Skin epidermis (tissue), 12 donors: ENCODE data around the gene ARMC9.

Experiments used
- H3K27ac ChIP-seq, 21 experiments: fragments of 200-600 bp; sonication (generic) in 11 of 21; one replicate each; pipeline ENCODE4 v1.5.0; 2020; ENCODE audit warnings: mild to moderate bottlenecking in 3 of 21, inconsistent platforms in 2 of 21, moderate library complexity in 2 of 21
- H3K4me3 ChIP-seq, 7 experiments: fragments of 200-600 bp; sonication (generic) in 2 of 7; one replicate each; pipeline ENCODE4 v1.5.0; 2020; ENCODE audit warnings: inconsistent platforms in 2 of 7, mild to moderate bottlenecking in 2 of 7, moderate library complexity in 1 of 7

Gene ARMC9

GRCh38 chr2:231387904-231388724, 189.7 kb downstream of the ARMC9 start:
- H3K27ac ChIP-seq, result peak overlapping the region in 1 of 21 experiments; percentile 58

GRCh38 chr2:231388725-231389346, 190.4 kb downstream of the ARMC9 start:
- H3K27ac ChIP-seq, result peak overlapping the region in 1 of 21 experiments; percentile 22
- no peak overlapping the region for H3K4me3 ChIP-seq

More at GRCh38 chr2:231387904-231388724, 189.7 kb downstream of the ARMC9 start:
- H3K4me3 ChIP-seq, result no peak overlapping the region

GRCh38 chr2:231390667-231391066, 192.2 kb downstream of the ARMC9 start:
- H3K4me3 ChIP-seq, result no peak overlapping the region
- H3K27ac ChIP-seq, result no peak overlapping the region

- Histone ChIP-seq H3K27ac (no peak overlapping the region), H3K4me3 (no peak overlapping the region)
Measured at GRCh38 chr2:231391981-231392380, 193.6 kb downstream of the ARMC9 start.

- no peak overlapping the region for H3K4me3 ChIP-seq
- H3K27ac ChIP-seq, result peak overlapping the region in 2 of 21 experiments; percentile 78 to 81
Measured at GRCh38 chr2:231392431-231393148, 194.2 kb downstream of the ARMC9 start.

DNA sequence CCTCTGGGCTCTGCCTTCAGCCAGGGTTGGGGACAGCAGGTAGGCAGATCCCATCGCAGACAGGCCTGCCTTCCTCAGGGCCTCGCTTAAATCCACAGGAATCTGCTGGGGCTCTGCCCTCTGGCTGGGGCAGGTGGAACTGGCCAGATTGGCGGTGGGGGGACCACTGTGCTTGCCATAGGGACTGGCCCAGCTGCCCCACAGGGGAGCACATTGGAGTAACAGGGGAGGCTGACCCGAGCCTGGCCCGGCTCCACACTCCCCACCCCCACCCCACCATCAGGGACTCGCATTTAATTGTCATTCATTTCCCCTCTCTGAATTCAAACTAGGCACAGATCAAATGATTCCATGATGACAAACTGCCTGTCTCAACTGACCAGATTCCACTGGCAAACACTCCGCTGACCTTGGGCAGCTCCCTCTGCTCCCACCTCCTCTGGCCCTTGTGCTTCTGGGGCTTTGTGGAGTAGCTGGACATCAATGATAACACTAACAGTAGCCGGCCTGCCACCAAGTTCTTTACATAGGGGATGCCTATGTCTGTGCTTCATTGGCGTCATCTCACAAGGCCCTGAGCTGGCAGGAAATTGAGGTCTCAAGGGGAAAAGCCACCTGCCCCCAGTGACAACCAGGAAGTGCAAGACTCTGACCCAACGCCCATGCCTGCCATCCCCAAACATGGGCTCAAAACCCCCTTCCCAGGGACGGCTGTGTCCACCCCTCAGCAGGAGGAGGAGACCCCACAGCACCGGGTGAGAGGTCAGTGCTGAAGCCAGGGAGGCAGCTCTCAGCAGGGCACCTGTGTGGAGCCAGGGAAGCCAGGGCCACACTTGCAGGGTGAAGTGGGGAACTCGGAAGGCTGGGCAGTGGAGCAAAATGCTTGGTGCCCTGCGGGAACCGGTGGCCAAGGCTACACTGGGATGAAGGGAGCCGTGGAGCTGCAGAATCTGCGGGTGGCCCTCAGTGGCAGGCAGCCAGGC, 195.0 kb downstream of the ARMC9 start:
- peak overlapping the region in 10 of 21 experiments; percentile 1 to 81 (median 32) for H3K27ac ChIP-seq
- H3K4me3 ChIP-seq, result no peak overlapping the region

- Histone ChIP-seq H3K4me3 (peak overlapping the region in 1 of 7 experiments; percentile 44), H3K27ac (peak overlapping the region in 10 of 21 experiments; percentile 10 to 81 (median 44))
Measured at GRCh38 chr2:231394211-231395141, 196.0 kb downstream of the ARMC9 start.

DNA sequence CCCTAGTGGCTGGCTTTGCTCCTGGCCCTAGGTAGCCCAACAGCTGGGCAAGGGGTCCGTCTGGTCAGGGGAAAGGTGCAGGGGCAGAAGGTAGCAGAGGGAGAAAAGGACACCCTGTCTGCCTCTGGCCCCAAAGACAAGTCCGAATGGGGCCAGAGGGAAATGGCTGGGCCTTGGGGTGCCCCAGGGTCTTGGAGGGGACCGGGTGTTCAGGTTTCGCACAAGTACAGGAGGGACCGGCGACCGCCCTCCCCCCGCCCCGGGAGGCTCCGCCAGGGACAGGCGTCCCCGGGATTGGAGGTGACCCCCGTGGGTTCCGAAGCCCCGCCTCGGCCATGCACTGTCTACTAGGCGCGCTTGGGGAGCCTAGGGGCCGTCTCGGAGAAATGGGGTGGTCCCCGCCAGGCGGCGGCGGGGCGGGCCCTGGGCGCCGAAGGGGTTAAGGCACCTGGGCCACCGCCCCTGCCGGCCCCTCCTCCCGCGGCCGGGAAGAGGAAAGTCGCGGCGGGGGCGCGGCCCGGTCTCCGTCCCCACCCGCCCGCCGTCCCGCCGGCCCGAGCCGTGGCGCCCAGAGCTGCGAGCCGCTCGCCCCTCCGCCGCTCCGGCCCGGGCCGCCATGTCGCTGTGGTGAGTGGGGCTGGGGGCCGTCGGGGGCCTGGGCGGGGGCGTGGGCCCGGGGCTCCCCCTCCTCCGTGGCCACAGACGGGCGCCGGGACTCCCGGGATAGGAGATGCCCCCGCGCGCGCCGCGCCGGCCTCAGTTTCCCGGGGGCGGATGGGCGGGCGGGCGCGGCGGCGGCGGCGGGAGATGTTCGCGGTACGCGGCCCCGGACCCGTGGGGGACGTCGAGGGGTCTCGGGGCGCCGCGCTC, 197.0 kb downstream of the ARMC9 start, which contains the start of gene B3GNT7:
TSS of gene B3GNT7 (plus strand) at position 523 of the 870 bp plus-strand sequence. CDS start at position 617, 94 bp downstream.
- Histone ChIP-seq H3K4me3 (peak within 1 kb of the TSS; percentile 10 to 53 (median 44)), H3K27ac (peak within 1 kb of the TSS in 20 of 21 experiments; percentile 30 to 81 (median 61))

- Histone ChIP-seq H3K4me3 (peak overlapping the region; percentile 10 to 53 (median 44)), H3K27ac (peak overlapping the region in 20 of 21 experiments; percentile 30 to 75 (median 60))
Measured at GRCh38 chr2:231396058-231396821, 197.8 kb downstream of the ARMC9 start.

DNA sequence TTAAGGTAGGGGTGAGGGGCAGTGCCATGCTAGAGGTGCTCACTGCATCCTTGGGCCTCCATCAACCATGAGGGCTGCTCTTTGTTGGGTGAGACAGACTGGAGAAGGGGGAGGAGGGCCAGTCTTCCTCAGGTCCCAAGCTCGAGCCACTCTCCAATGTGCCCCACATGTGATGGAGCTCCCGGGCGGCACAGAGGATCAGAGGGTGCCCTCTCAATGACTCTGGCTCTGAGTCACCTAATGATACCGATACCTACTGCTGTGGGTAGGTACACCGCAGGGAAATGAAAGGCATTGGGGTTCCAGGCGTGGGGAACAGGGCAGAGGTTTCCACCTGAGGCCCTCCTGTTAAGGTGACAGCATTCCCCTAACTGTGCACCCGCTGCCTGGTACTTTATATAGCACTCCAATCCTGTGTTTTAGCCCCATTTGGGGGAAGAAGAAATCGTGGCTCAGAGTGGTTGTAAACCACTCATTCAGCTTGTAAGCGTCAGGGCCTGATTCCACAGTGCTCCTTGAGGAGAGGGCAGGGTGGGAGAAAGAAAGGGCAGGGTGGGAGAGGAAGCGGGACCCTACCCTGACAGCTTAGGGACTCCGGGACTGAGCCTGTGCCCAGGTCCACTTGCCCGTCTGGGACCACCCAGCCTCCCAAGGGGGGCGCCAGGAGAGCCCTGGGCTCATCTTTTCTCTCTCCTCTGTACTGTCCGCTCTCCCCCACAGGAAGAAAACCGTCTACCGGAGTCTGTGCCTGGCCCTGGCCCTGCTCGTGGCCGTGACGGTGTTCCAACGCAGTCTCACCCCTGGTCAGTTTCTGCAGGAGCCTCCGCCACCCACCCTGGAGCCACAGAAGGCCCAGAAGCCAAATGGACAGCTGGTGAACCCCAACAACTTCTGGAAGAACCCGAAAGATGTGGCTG, 198.8 kb downstream of the ARMC9 start:
- Histone ChIP-seq H3K27ac (peak overlapping the region in 1 of 21 experiments; percentile 58), H3K4me3 (no peak overlapping the region)

DNA sequence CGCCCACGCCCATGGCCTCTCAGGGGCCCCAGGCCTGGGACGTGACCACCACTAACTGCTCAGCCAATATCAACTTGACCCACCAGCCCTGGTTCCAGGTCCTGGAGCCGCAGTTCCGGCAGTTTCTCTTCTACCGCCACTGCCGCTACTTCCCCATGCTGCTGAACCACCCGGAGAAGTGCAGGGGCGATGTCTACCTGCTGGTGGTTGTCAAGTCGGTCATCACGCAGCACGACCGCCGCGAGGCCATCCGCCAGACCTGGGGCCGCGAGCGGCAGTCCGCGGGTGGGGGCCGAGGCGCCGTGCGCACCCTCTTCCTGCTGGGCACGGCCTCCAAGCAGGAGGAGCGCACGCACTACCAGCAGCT, 199.5 kb downstream of the ARMC9 start:
- H3K27ac ChIP-seq, result no peak overlapping the region
- H3K4me3 ChIP-seq, result no peak overlapping the region

GRCh38 chr2:231398585-231398984, 200.2 kb downstream of the ARMC9 start:
- Histone ChIP-seq H3K4me3 (no peak overlapping the region), H3K27ac (no peak overlapping the region)

- Histone ChIP-seq H3K4me3 (no peak overlapping the region), H3K27ac (no peak overlapping the region)
Measured at GRCh38 chr2:231399046-231399852, 200.8 kb downstream of the ARMC9 start.

- H3K27ac ChIP-seq, result no peak overlapping the region
Measured at GRCh38 chr2:231399853-231400680, 201.6 kb downstream of the ARMC9 start.

More at GRCh38 chr2:231399853-231400680, 201.6 kb downstream of the ARMC9 start:
- H3K4me3 ChIP-seq, result no peak overlapping the region
